Osteoblast (primary cell): ENCODE measurements around the gene SORBS1. TPM values are rescaled to one million over a fixed set of nuclear protein-coding genes. Genes with fewer than 3 reads are reported as not detected.

ENCODE experiments used
- DNase-seq: peaks from one replicate; pipeline ENCODE4 v3.0.0; 2011; ENCODE audit warnings: low spot score, mixed read lengths; ENCODE audit not compliant: insufficient read length; ENCODE audit errors: missing footprints
- H2AFZ ChIP-seq: 2 replicates; pipeline ENCODE4 v1.6.0; 2011; ENCODE audit warnings: mild to moderate bottlenecking, low read length
- H3K27ac ChIP-seq: 2 replicates; pipeline ENCODE4 v1.5.1; 2011; ENCODE audit warnings: mild to moderate bottlenecking, low read depth, low read length, moderate library complexity
- H3K27me3 ChIP-seq: 2 replicates; pipeline ENCODE4 v1.6.0; 2012; ENCODE audit warnings: mild to moderate bottlenecking, control low read depth, inconsistent platforms, low read length, moderate library complexity; ENCODE audit not compliant: insufficient read depth
- H3K36me3 ChIP-seq: 2 replicates; pipeline ENCODE4 v1.5.1; 2011; ENCODE audit warnings: mild to moderate bottlenecking, low read length, control low read depth, moderate library complexity; ENCODE audit not compliant: insufficient read depth
- H3K4me1 ChIP-seq: 2 replicates; pipeline ENCODE4 v1.5.1; 2011; ENCODE audit warnings: mild to moderate bottlenecking, low read length, control low read depth, moderate library complexity; ENCODE audit not compliant: insufficient read depth
- H3K4me2 ChIP-seq: 2 replicates; pipeline ENCODE4 v1.6.0; 2011; ENCODE audit warnings: mild to moderate bottlenecking, low read length; ENCODE audit not compliant: insufficient read depth
- H3K4me3 ChIP-seq: fragments of 200-600 bp; sonication (generic); 3 replicates; pipeline ENCODE4 v1.5.1; 2012; ENCODE audit warnings: mild to moderate bottlenecking, low read length, inconsistent platforms; ENCODE audit not compliant: insufficient read depth
- H3K79me2 ChIP-seq: 2 replicates; pipeline ENCODE4 v1.6.0; 2012; ENCODE audit warnings: mild to moderate bottlenecking, low read length, control low read depth, inconsistent platforms; ENCODE audit not compliant: insufficient read depth
- H3K9me3 ChIP-seq: 2 replicates; pipeline ENCODE4 v1.5.1; 2011; ENCODE audit warnings: low read depth, low read length, control low read depth
- H4K20me1 ChIP-seq: 2 replicates; pipeline ENCODE4 v1.6.0; 2012; ENCODE audit warnings: mild to moderate bottlenecking, low read length, control low read depth; ENCODE audit not compliant: insufficient read depth
- CTCF ChIP-seq: IDR thresholded peaks from 2 replicates; pipeline ENCODE4 v1.5.1; 2011; ENCODE audit warnings: mild to moderate bottlenecking, low read depth, low read length, moderate library complexity; ENCODE audit errors: extremely low read depth
- total RNA-seq: library from RNA; depleted of rRNA; stranded (reverse); fragments of >200 nt; gene quantifications from 2 replicates; pipeline ENCODE4 v1.2.3, GENCODE V29; 2012

Gene SORBS1
- total RNA-seq, 1 donor, result 0.72 TPM

GRCh38 chr10:95346715-95347401 lies 214.3 kb downstream of the SORBS1 start:
- no peaks in the 10 kb centered on the region for H3K36me3 ChIP-seq
- TF ChIP-seq CTCF, result no peak
- H3K9me3 ChIP-seq, result no peaks in the 10 kb centered on the region
- no peaks in the 10 kb centered on the region for H4K20me1 ChIP-seq
- H3K4me1 ChIP-seq, result no peaks in the 10 kb centered on the region
- no peak for DNase-seq
- no peak overlapping the region for H3K27ac ChIP-seq
- H3K27me3 ChIP-seq, result no peaks in the 10 kb centered on the region
- no peak overlapping the region for H3K4me2 ChIP-seq
- H3K79me2 ChIP-seq, result no peaks in the 10 kb centered on the region
- no peak overlapping the region for H2AFZ ChIP-seq
- no peak overlapping the region for H3K4me3 ChIP-seq

- no peak for TF ChIP-seq CTCF
- no peaks in the 10 kb centered on the region for H3K9me3 ChIP-seq
These were observed 217.6 kb downstream of the SORBS1 start for GRCh38 chr10:95343573-95343972.

GRCh38 chr10:95341716-95342130 lies 219.4 kb downstream of the SORBS1 start:
- Histone ChIP-seq H3K4me2 (no peak overlapping the region), H2AFZ (no peak overlapping the region), H3K36me3 (no peaks in the 10 kb centered on the region), H3K4me1 (no peaks in the 10 kb centered on the region), H3K79me2 (no peaks in the 10 kb centered on the region), H3K4me3 (no peak overlapping the region), H3K27ac (no peak overlapping the region), H3K27me3 (no peaks in the 10 kb centered on the region), H4K20me1 (no peaks in the 10 kb centered on the region), H3K9me3 (no peaks in the 10 kb centered on the region)
- DNase-seq, result peak; percentile 53
- TF ChIP-seq CTCF, result no peak

More at GRCh38 chr10:95343573-95343972, 217.6 kb downstream of the SORBS1 start:
- no peaks in the 10 kb centered on the region for H3K36me3 ChIP-seq
- H3K4me2 ChIP-seq, result no peak overlapping the region
- no peak overlapping the region for H2AFZ ChIP-seq
- no peaks in the 10 kb centered on the region for H3K79me2 ChIP-seq
- no peak overlapping the region for H3K27ac ChIP-seq
- no peak for DNase-seq
- no peak overlapping the region for H3K4me3 ChIP-seq
- no peaks in the 10 kb centered on the region for H3K4me1 ChIP-seq
- no peaks in the 10 kb centered on the region for H4K20me1 ChIP-seq
- no peaks in the 10 kb centered on the region for H3K27me3 ChIP-seq

- no peak overlapping the region for H3K4me2 ChIP-seq
- H3K36me3 ChIP-seq, result no peaks in the 10 kb centered on the region
- H3K4me3 ChIP-seq, result no peak overlapping the region
- no peaks in the 10 kb centered on the region for H4K20me1 ChIP-seq
- H3K27me3 ChIP-seq, result no peaks in the 10 kb centered on the region
- H3K27ac ChIP-seq, result no peak overlapping the region
- no peak for TF ChIP-seq CTCF
- no peak overlapping the region for H2AFZ ChIP-seq
- no peaks in the 10 kb centered on the region for H3K79me2 ChIP-seq
- H3K9me3 ChIP-seq, result no peaks in the 10 kb centered on the region
- no peak for DNase-seq
- peaks cover 5% of the 10 kb centered on the region for H3K4me1 ChIP-seq
These were observed 221.3 kb downstream of the SORBS1 start for GRCh38 chr10:95339863-95340262.
